HUDEP-2 (cell line): ENCODE measurements around the gene RPAP2.
"Not testable (repeated sequence)": the region's sequence is repeated elsewhere in the genome, so short reads cannot be mapped to it uniquely, and the experiment has no call there.

Source experiments
- DNase-seq, 76 experiments: peaks; one replicate each; lab custom pipeline; 2025; ENCODE audit not compliant: unreplicated experiment in 76 of 76; lab: John Stamatoyannopoulos, UW

Gene RPAP2

GRCh38 chr1:92367496-92367895 lies 68.6 kb downstream of the RPAP2 start:
- no peak for DNase-seq

GRCh38 chr1:92372164-92372563 lies 73.3 kb downstream of the RPAP2 start:
- DNase-seq: no peak

- no peak for DNase-seq
Observed at GRCh38 chr1:92374223-92374622, 75.4 kb downstream of the RPAP2 start.

GRCh38 chr1:92376345-92376744 lies 77.5 kb downstream of the RPAP2 start:
- no peak for DNase-seq

- not testable (repeated sequence) for DNase-seq
Observed at GRCh38 chr1:92377991-92378390, 79.1 kb downstream of the RPAP2 start.

- DNase-seq: no peak
Observed at GRCh38 chr1:92380867-92381266, 82.0 kb downstream of the RPAP2 start.

GRCh38 chr1:92393966-92394365 lies 95.1 kb downstream of the RPAP2 start:
- not testable (repeated sequence) for DNase-seq

GRCh38 chr1:92398519-92398918 lies 99.7 kb downstream of the RPAP2 start:
- no peak for DNase-seq

- DNase-seq: no peak
Observed at GRCh38 chr1:92399076-92399475, 100.2 kb downstream of the RPAP2 start.

- DNase-seq: no peak
Observed at GRCh38 chr1:92404661-92405060, 105.8 kb downstream of the RPAP2 start.

GRCh38 chr1:92408825-92409224 lies 110.0 kb downstream of the RPAP2 start:
- DNase-seq: no peak

- DNase-seq: no peak
Observed at GRCh38 chr1:92409946-92410549, 111.2 kb downstream of the RPAP2 start.

GRCh38 chr1:92410706-92411105 lies 111.8 kb downstream of the RPAP2 start:
- DNase-seq: no peak

- no peak for DNase-seq
Observed at GRCh38 chr1:92411511-92411910, 112.7 kb downstream of the RPAP2 start.

- DNase-seq: no peak
Observed at GRCh38 chr1:92419642-92420041, 120.8 kb downstream of the RPAP2 start.

GRCh38 chr1:92424381-92424780 lies 125.5 kb downstream of the RPAP2 start:
- DNase-seq: no peak

GRCh38 chr1:92425617-92426016 lies 126.8 kb downstream of the RPAP2 start:
- DNase-seq: no peak

- no peak for DNase-seq
Observed at GRCh38 chr1:92430030-92430429, 131.2 kb downstream of the RPAP2 start.

GRCh38 chr1:92434572-92434971 lies 135.7 kb downstream of the RPAP2 start:
- DNase-seq: not testable (repeated sequence)

- DNase-seq: no peak
Observed at GRCh38 chr1:92439291-92439690, 140.4 kb downstream of the RPAP2 start.

GRCh38 chr1:92441316-92441696 lies 142.4 kb downstream of the RPAP2 start:
- no peak for DNase-seq

GRCh38 chr1:92441697-92442342 lies 143.0 kb downstream of the RPAP2 start:
- DNase-seq: no peak

GRCh38 chr1:92442351-92442750 lies 143.5 kb downstream of the RPAP2 start:
- no peak for DNase-seq
